ENCODE results near the gene FXYD3.

GRCh38 chr19:35122687-35123551 lies 7.3 kb downstream of the FXYD3 start:
- TF ChIP-seq CTCF (IDR thresholded peaks at IDR 0.05; ENCODE audit: low read depth, low read length) = no peak
- TF ChIP-seq, protein P1, sequence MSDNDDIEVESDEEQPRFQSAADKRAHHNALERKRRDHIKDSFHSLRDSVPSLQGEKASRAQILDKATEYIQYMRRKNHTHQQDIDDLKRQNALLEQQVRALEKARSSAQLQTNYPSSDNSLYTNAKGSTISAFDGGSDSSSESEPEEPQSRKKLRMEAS (IDR thresholded peaks at IDR 0.05; ENCODE audit: low read depth, low read length) = no peak
